ENCODE results near the gene STK32C.

STK32C gene

GRCh38 chr10:132158122-132158741 is 149.5 kb downstream of the STK32C start:
- no peaks in the 10 kb centered on the region for H3K27me3 ChIP-seq
- H3K4me3 ChIP-seq: no peak overlapping the region
- no peak overlapping the region for H3K27ac ChIP-seq
- H4K20me1 ChIP-seq: no peaks in the 10 kb centered on the region
- peaks cover 38% of the 10 kb centered on the region for H3K4me1 ChIP-seq
- TF ChIP-seq Cebpa-rat (IDR thresholded peaks at IDR 0.05): no peak
- no peaks in the 10 kb centered on the region for H3K9me3 ChIP-seq
- no peaks in the 10 kb centered on the region for H3K36me3 ChIP-seq
- no peak overlapping the region for H3K4me2 ChIP-seq
- H3K9ac ChIP-seq: no peak overlapping the region
